Right atrium auricular region (tissue), 2 donors: ENCODE data around the gene KCNJ10. TPM values are rescaled to one million over a fixed set of nuclear protein-coding genes. Genes with fewer than 3 reads are reported as not detected.

ENCODE experiments used
- DNase-seq: peaks from one replicate; pipeline ENCODE4 v3.0.0-alpha.2; 2019; ENCODE audit warnings: low spot score
- H3K27ac ChIP-seq, 2 donors: fragments of 200-600 bp; sonication (generic); 1 replicate in 1 of 2; 2 replicates in 1 of 2; pipeline ENCODE4 v1.5.1; 2016 to 2019
- H3K27me3 ChIP-seq, 2 donors: fragments of 200-600 bp; sonication (generic); one replicate each; pipeline versions ENCODE4 v1.5.1 to v1.6.0; 2017 to 2019
- H3K36me3 ChIP-seq: fragments of 200-600 bp; sonication (generic); one replicate; pipeline ENCODE4 v1.5.1; 2016
- H3K4me1 ChIP-seq, 2 donors: fragments of 200-600 bp; sonication (generic); one replicate each; pipeline versions ENCODE4 v1.5.1 to v1.6.0; 2017 to 2019
- H3K4me3 ChIP-seq, 2 donors: fragments of 200-600 bp; sonication (generic); 1 replicate in 1 of 2; 2 replicates in 1 of 2; pipeline ENCODE4 v1.5.1; 2017 to 2019; ENCODE audit warnings: mild to moderate bottlenecking in 1 of 2, moderate library complexity in 1 of 2
- H3K9me3 ChIP-seq, 2 donors: fragments of 200-600 bp; sonication (generic); one replicate each; pipeline ENCODE4 v1.5.1; 2019
- total RNA-seq, 2 donors: library from RNA; depleted of rRNA; stranded (reverse); fragments of >200 nt; gene quantifications; one replicate each; pipeline ENCODE4 v1.1.0, GENCODE V29; 2016
- TF ChIP-seq, protein P1 (sequence below), 2 donors: fragments of 200-600 bp; sonication (generic); IDR thresholded peaks; one replicate each; pipeline ENCODE4 v1.5.1; 2019; ENCODE audit warnings: antibody characterized with exemption in 2 of 2

KCNJ10 gene
- total RNA-seq, 2 donors from 2014 or later = 0.20 TPM; not detected in 1

- peak overlapping the region; percentile 86 to 87 for H3K4me3 ChIP-seq
- peak overlapping the region; percentile 81 to 82 for H3K27ac ChIP-seq
- no peaks in the 10 kb centered on the region for H3K9me3 ChIP-seq
- H3K4me1 ChIP-seq = peaks cover 0 to 22% of the 10 kb centered on the region in 2 donors
- TF ChIP-seq, protein P1, sequence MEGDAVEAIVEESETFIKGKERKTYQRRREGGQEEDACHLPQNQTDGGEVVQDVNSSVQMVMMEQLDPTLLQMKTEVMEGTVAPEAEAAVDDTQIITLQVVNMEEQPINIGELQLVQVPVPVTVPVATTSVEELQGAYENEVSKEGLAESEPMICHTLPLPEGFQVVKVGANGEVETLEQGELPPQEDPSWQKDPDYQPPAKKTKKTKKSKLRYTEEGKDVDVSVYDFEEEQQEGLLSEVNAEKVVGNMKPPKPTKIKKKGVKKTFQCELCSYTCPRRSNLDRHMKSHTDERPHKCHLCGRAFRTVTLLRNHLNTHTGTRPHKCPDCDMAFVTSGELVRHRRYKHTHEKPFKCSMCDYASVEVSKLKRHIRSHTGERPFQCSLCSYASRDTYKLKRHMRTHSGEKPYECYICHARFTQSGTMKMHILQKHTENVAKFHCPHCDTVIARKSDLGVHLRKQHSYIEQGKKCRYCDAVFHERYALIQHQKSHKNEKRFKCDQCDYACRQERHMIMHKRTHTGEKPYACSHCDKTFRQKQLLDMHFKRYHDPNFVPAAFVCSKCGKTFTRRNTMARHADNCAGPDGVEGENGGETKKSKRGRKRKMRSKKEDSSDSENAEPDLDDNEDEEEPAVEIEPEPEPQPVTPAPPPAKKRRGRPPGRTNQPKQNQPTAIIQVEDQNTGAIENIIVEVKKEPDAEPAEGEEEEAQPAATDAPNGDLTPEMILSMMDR (IDR thresholded peaks at IDR 0.05) = no peak
- H3K36me3 ChIP-seq = no peaks in the 10 kb centered on the region
- no peak for DNase-seq
- no peaks in the 10 kb centered on the region for H3K27me3 ChIP-seq
Measured at GRCh38 chr1:160030657-160031364, 39.1 kb downstream of the KCNJ10 start.

GRCh38 chr1:160028426-160028825 lies 41.5 kb downstream of the KCNJ10 start:
- Histone ChIP-seq H3K36me3 (no peaks in the 10 kb centered on the region), H3K27ac (no peak overlapping the region), H3K9me3 (no peaks in the 10 kb centered on the region), H3K27me3 (no peaks in the 10 kb centered on the region), H3K4me3 (no peak overlapping the region), H3K4me1 (peaks cover 0 to 35% of the 10 kb centered on the region in 2 donors)
- TF ChIP-seq, protein P1 (IDR thresholded peaks at IDR 0.05) = no peak
- no peak for DNase-seq

DNA sequence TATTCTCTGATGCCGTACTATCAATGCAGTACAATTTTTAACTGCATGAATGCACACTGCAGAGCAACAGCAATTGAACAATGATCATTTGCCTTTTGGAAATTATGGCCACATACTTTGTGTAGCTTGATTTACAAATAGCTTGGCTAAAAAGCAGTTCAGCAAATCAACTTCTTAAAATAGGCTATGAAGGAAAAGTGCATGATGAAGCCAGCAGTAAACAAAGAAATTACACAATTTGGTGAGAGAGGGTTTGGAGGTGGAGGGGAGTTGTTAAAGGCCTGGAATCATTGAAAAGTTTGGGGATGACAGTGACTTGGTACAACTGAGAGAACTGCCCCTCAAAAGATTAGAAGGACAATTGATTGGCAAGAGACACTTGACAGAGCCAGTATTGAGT lies 44.6 kb downstream of the KCNJ10 start:
- Histone ChIP-seq H3K4me3 (no peak overlapping the region), H3K9me3 (no peaks in the 10 kb centered on the region), H3K36me3 (no peaks in the 10 kb centered on the region), H3K27ac (peak overlapping the region in 1 of 2 donors; percentile 53), H3K4me1 (peaks cover 0 to 23% of the 10 kb centered on the region in 2 donors), H3K27me3 (no peaks in the 10 kb centered on the region)
- TF ChIP-seq, protein P1 (IDR thresholded peaks at IDR 0.05) = no peak
- DNase-seq = no peak

DNA sequence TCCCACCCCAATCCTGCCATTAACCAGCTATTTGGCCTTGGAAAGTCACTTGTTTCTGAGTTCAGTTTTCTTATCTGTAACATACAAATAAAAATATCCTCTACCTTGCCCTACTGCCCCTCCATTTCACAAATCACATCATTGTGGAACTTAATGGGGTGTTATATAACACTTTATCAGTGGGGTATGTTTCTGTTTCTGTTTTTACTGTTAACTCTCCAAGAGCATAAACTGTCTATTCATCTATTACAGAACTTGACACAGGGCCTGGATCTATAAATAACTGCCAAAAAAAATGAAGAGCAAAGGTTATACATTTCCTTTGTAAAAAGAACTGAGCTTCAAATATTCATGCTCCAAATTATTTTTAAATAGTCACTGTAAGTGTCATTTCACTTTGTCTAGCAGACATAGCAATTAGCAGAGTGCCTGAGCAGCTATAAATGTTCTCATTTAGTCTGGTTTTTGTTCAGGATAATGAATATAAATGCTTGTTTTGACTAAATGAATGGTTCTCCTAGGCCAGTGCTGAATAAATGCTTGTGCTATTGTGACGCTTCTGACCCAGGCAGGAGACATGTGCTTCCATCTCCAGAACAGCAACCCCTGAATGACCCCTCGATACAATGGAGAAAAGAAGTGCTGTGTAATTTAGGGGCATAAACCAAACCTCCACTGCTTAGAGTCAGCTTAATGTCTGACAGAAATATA lies 45.6 kb downstream of the KCNJ10 start:
- TF ChIP-seq, protein P1 (IDR thresholded peaks at IDR 0.05) = no peak
- H3K27ac ChIP-seq = peak overlapping the region in 1 of 2 donors; percentile 53
- no peaks in the 10 kb centered on the region for H3K9me3 ChIP-seq
- no peak for DNase-seq
- no peaks in the 10 kb centered on the region for H3K36me3 ChIP-seq
- H3K4me1 ChIP-seq = peaks cover 0 to 17% of the 10 kb centered on the region in 2 donors
- no peak overlapping the region for H3K4me3 ChIP-seq
- no peaks in the 10 kb centered on the region for H3K27me3 ChIP-seq

DNA sequence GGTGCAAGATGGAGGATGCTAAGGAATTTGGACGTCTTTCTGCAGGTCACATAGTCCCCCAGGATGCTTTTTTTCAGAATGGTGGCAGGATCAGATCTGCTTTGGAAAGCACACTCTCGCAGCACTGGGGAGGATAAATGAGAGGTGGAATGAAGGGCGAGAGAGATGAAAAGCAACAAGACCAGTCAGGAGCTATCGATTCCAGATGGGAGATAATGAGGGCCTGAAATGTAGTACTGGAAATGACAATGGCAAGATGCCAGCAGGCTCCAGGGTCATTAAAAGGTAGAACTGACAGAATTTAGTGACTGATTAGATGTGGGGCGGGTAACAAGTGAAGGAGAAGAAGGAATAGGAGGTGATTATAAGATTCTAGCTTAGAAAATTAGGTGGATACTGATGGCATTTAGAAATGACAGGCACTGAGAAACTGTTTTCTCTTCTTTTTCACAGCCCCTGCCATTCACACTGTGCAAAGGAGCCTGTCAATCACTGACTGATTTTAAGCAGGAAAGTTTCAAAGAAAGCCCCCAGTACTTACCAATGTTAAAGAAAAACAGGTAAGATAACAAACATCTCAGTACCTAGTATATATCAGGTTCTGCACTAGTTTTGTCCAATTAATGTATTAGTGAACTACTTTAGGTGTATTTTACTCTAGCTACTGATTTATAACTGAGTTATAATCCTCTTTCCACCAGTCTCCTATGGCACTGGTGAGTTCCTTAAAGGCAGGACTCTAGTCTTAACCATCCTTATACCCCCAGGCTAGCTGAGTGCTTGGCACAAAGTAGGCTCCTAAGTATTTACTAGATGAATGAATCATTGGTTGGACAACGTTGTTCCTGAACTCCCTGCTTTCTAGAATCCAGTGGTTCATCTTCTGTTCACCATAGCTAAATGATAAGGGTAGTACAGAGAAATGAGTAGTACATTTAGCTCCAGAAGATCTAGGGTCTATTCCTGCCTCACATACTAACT lies 47.3 kb downstream of the KCNJ10 start:
- H3K27ac ChIP-seq = no peak overlapping the region
- peaks cover 0 to 17% of the 10 kb centered on the region in 2 donors for H3K4me1 ChIP-seq
- H3K27me3 ChIP-seq = no peaks in the 10 kb centered on the region
- no peak for DNase-seq
- TF ChIP-seq, protein P1 (IDR thresholded peaks at IDR 0.05) = no peak
- no peaks in the 10 kb centered on the region for H3K9me3 ChIP-seq
- H3K4me3 ChIP-seq = no peak overlapping the region
- no peaks in the 10 kb centered on the region for H3K36me3 ChIP-seq
